Measurements from ENCODE around the gene SHANK3.

DNA sequence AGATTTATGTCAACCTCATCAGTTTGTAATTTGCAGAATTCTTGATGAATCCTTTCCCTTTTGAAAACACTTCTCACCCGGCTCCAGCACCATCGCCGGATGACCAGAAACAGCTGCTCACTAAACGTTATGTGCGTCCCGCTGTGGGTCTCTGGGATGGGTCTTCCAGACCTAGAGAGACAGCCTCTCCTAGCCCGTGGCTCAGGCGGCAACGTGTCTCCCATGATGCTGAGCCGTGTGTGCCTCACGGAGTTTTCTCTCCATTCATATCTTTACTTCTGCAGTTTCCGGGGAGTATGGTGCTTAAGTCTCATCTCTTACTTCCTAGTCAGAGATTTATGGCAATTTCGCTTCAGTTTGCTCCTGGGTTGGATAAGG, 40.4 kb downstream of the SHANK3 start:
- TF ChIP-seq POLR2A (IDR thresholded peaks at IDR 0.05): no peak
- TF ChIP-seq, protein P1, sequence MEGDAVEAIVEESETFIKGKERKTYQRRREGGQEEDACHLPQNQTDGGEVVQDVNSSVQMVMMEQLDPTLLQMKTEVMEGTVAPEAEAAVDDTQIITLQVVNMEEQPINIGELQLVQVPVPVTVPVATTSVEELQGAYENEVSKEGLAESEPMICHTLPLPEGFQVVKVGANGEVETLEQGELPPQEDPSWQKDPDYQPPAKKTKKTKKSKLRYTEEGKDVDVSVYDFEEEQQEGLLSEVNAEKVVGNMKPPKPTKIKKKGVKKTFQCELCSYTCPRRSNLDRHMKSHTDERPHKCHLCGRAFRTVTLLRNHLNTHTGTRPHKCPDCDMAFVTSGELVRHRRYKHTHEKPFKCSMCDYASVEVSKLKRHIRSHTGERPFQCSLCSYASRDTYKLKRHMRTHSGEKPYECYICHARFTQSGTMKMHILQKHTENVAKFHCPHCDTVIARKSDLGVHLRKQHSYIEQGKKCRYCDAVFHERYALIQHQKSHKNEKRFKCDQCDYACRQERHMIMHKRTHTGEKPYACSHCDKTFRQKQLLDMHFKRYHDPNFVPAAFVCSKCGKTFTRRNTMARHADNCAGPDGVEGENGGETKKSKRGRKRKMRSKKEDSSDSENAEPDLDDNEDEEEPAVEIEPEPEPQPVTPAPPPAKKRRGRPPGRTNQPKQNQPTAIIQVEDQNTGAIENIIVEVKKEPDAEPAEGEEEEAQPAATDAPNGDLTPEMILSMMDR (IDR thresholded peaks at IDR 0.05): no peak
